Right forelimb (tissue), 1 donor: Measurements from ENCODE around the gene CNIH1.
"Not testable (repeated sequence)": the region's sequence is repeated elsewhere in the genome, so short reads cannot be mapped to it uniquely, and the experiment has no call there.

Experiments used
- DNase-seq: peaks from one replicate; pipeline ENCODE4 v3.0.0-alpha.2; 2018

Gene CNIH1

GRCh38 chr14:54425537-54426274 is 15.5 kb downstream of the CNIH1 start:
- DNase-seq = no peak

- no peak for DNase-seq
These were observed 16.1 kb downstream of the CNIH1 start for GRCh38 chr14:54425068-54425467.

GRCh38 chr14:54424479-54424901 is 16.7 kb downstream of the CNIH1 start:
- DNase-seq = no peak

GRCh38 chr14:54423991-54424390 is 17.2 kb downstream of the CNIH1 start:
- DNase-seq = no peak

GRCh38 chr14:54420478-54421142 is 20.6 kb downstream of the CNIH1 start:
- DNase-seq = no peak

GRCh38 chr14:54411371-54411770 is 29.8 kb downstream of the CNIH1 start:
- DNase-seq = no peak

GRCh38 chr14:54410215-54410614 is 31.0 kb downstream of the CNIH1 start:
- DNase-seq = no peak

- DNase-seq = not testable (repeated sequence)
These were observed 37.7 kb downstream of the CNIH1 start for GRCh38 chr14:54403401-54404005.

GRCh38 chr14:54399560-54399959 is 41.6 kb downstream of the CNIH1 start:
- no peak for DNase-seq

- peak; percentile 99 for DNase-seq
These were observed 44.5 kb downstream of the CNIH1 start, which contains the start of gene CDKN3 for GRCh38 chr14:54396493-54397335. TSS of gene CDKN3 (plus strand) at chr14:54397007. CDS start at chr14:54397069, 62 bp downstream.

- DNase-seq = no peak
These were observed 45.0 kb downstream of the CNIH1 start for GRCh38 chr14:54396183-54396492.

- DNase-seq = no peak
These were observed 45.5 kb downstream of the CNIH1 start for GRCh38 chr14:54395716-54396115.

- DNase-seq = no peak
These were observed 45.9 kb downstream of the CNIH1 start for GRCh38 chr14:54395284-54395683.

- DNase-seq = no peak
These were observed 46.6 kb downstream of the CNIH1 start for GRCh38 chr14:54394596-54394995.

GRCh38 chr14:54392986-54393884 is 47.9 kb downstream of the CNIH1 start:
- not testable (repeated sequence) for DNase-seq

GRCh38 chr14:54392131-54392859 is 48.9 kb downstream of the CNIH1 start:
- DNase-seq = no peak

GRCh38 chr14:54387328-54387727 is 53.8 kb downstream of the CNIH1 start:
- no peak for DNase-seq

- DNase-seq = no peak
These were observed 55.6 kb downstream of the CNIH1 start for GRCh38 chr14:54385556-54385955.

- no peak for DNase-seq
These were observed 57.3 kb downstream of the CNIH1 start for GRCh38 chr14:54383835-54384234.

GRCh38 chr14:54381821-54382220 is 59.4 kb downstream of the CNIH1 start:
- DNase-seq = no peak

- DNase-seq = not testable (repeated sequence)
These were observed 60.6 kb downstream of the CNIH1 start for GRCh38 chr14:54380558-54380957.
